Measurements from ENCODE around the gene SEMA5B. TPM values are rescaled to one million over a fixed set of nuclear protein-coding genes. Genes with fewer than 3 reads are reported as not detected.

SEMA5B gene
- total and polyA plus RNA-seq, 2 experiments from 2014 or later = 8.0 to 26.8 TPM

- H3K27ac Mint-ChIP-seq = no peak overlapping the region
- no peak for DNase-seq (ENCODE audit: low spot score)
Observed at GRCh38 chr3:122961146-122961545, 66.4 kb downstream of the SEMA5B start.

More at GRCh38 chr3:122961146-122961545, 66.4 kb downstream of the SEMA5B start:
- no peaks in the 10 kb centered on the region for H3K9me2 ChIP-seq (ENCODE audit: insufficient read depth)
- H3K4me1 ChIP-seq (ENCODE audit: insufficient read depth) = peaks cover 52% of the 10 kb centered on the region
- no peaks in the 10 kb centered on the region for H3F3A ChIP-seq (replicated peaks; ENCODE audit: low read depth)
- ATAC-seq = no peak
- no peaks in the 10 kb centered on the region; the same call in 1 of the 2 replicates for H4K20me1 ChIP-seq (replicated peaks; ENCODE audit: insufficient read depth)
- TF ChIP-seq ETS1 (IDR thresholded peaks at IDR 0.05) = no peak
- no peak for TF ChIP-seq NANOG (IDR thresholded peaks at IDR 0.05; ENCODE audit: borderline replicate concordance)
- TF ChIP-seq CREB1 (CRISPR knock-in tag; IDR thresholded peaks at IDR 0.05; ENCODE audit: low read depth) = no peak
- no peak for TF ChIP-seq POLR2AphosphoS5 (IDR thresholded peaks at IDR 0.05; ENCODE audit: low read depth)
- no peak for TF ChIP-seq ZNF114 (CRISPR knock-in tag; IDR thresholded peaks at IDR 0.05)
- no peak for TF ChIP-seq ZNF462 (CRISPR knock-in tag; IDR thresholded peaks at IDR 0.05)
- no peak for TF ChIP-seq EZH2phosphoT487 (IDR thresholded peaks at IDR 0.05; ENCODE audit: unreplicated experiment)
- no peak for TF ChIP-seq EZH2 (IDR thresholded peaks at IDR 0.05; ENCODE audit: low read depth, unreplicated experiment)
- TF ChIP-seq REST (IDR thresholded peaks at IDR 0.05; ENCODE audit: unreplicated experiment) = no peak
- TF ChIP-seq CTCF (conservative IDR thresholded peaks at IDR 0.05; ENCODE audit: low read depth in 2 of 2) = no peak
- TF ChIP-seq ZNF331 (CRISPR knock-in tag; IDR thresholded peaks at IDR 0.05; ENCODE audit: low read depth) = no peak
- H3K9me3 Mint-ChIP-seq = no peaks in the 10 kb centered on the region
- no peaks in the 10 kb centered on the region for H3K27me3 ChIP-seq (ENCODE audit: insufficient read depth)
- H3K4me3 ChIP-seq = no peak overlapping the region
- no peak overlapping the region for H3K4me2 ChIP-seq
- peaks cover 24% of the 10 kb centered on the region for H3K27me3 Mint-ChIP-seq (ENCODE audit: insufficient read depth, low read depth, poor library complexity)
- peaks cover 62% of the 10 kb centered on the region for H3K4me1 Mint-ChIP-seq
- H3K36me3 ChIP-seq (ENCODE audit: insufficient read depth) = no peaks in the 10 kb centered on the region
- no peaks in the 10 kb centered on the region for H3K79me2 ChIP-seq (replicated peaks; ENCODE audit: insufficient read depth)
- no peak overlapping the region for H3K27ac ChIP-seq (ENCODE audit: low read depth)
- H3K36me3 Mint-ChIP-seq (ENCODE audit: low read depth) = peaks cover 4% of the 10 kb centered on the region; the same call in 1 of the 3 replicates
- no peak overlapping the region for H2AFZ ChIP-seq
- H3K4me3 Mint-ChIP-seq = no peak overlapping the region
